GM12878 (cell line): ENCODE data around the gene AP5B1. TPM values are rescaled to one million over a fixed set of nuclear protein-coding genes. Genes with fewer than 3 reads are reported as not detected.
A peak's percentile ranks its signal among the peaks of the same experiment; 100 is the strongest.

Experiments
- CBX5 ChIP-seq: sonication (generic); IDR thresholded peaks from 2 replicates; pipeline ENCODE4 v1.6.1; 2016; ENCODE audit warnings: low read depth, moderate library complexity, mild to moderate bottlenecking, inconsistent platforms
- CHD2 ChIP-seq: IDR thresholded peaks from 2 replicates; pipeline ENCODE4 v1.6.1; 2011; ENCODE audit warnings: low read depth, low read length, improper control_type of control experiment, borderline replicate concordance
- CREM ChIP-seq: IDR thresholded peaks from 2 replicates; pipeline ENCODE4 v1.6.1; 2014; ENCODE audit warnings: antibody characterized with exemption, low read depth
- HDAC2 ChIP-seq: fragments of 200-600 bp; sonication (generic); IDR thresholded peaks from 2 replicates; pipeline ENCODE4 v1.6.1; 2017
- LARP7 ChIP-seq: fragments of 450-650 bp; IDR thresholded peaks from 2 replicates; pipeline ENCODE4 v1.6.1; 2017; ENCODE audit warnings: mild to moderate bottlenecking
- NFYA ChIP-seq: IDR thresholded peaks from 2 replicates; pipeline ENCODE4 v1.6.1; 2011; ENCODE audit warnings: low read depth, mild to moderate bottlenecking, low read length, improper control_type of control experiment, borderline replicate concordance
- NR2F1 ChIP-seq: fragments of 450-650 bp; conservative IDR thresholded peaks from 2 replicates; pipeline ENCODE4 v1.6.1; 2017; ENCODE audit warnings: mild to moderate bottlenecking
- POLR2A ChIP-seq: IDR thresholded peaks from 2 replicates; pipeline ENCODE4 v1.6.1; 2011; ENCODE audit warnings: low read depth, mild to moderate bottlenecking, low read length
- RAD21 ChIP-seq: IDR thresholded peaks from 2 replicates; pipeline ENCODE4 v1.6.1; 2011; ENCODE audit warnings: mild to moderate bottlenecking, low read depth, low read length, moderate library complexity; ENCODE audit not compliant: insufficient read depth
- RB1 ChIP-seq: fragments of 450-650 bp; formaldehyde crosslinking; IDR thresholded peaks from 2 replicates; pipeline ENCODE4 v1.6.1; 2017; ENCODE audit warnings: mild to moderate bottlenecking, borderline replicate concordance
- RBBP5 ChIP-seq: fragments of 200-600 bp; sonication (generic); conservative IDR thresholded peaks from 2 replicates; pipeline ENCODE4 v1.6.1; 2016
- SIN3A ChIP-seq: IDR thresholded peaks from 2 replicates; pipeline ENCODE4 v1.6.1; 2012; ENCODE audit warnings: low read depth, low read length, improper control_type of control experiment
- SMARCA5 ChIP-seq: fragments of 450-650 bp; IDR thresholded peaks from 2 replicates; pipeline ENCODE4 v1.6.1; 2017; ENCODE audit warnings: mild to moderate bottlenecking
- SMC3 ChIP-seq: IDR thresholded peaks from 2 replicates; pipeline ENCODE4 v1.6.1; 2011; ENCODE audit warnings: low read length, improper control_type of control experiment, borderline replicate concordance
- SUPT20H ChIP-seq: IDR thresholded peaks from 2 replicates; pipeline ENCODE4 v1.6.1; 2011; ENCODE audit warnings: low read depth, mild to moderate bottlenecking, low read length, moderate library complexity, borderline replicate concordance; ENCODE audit not compliant: control insufficient read depth
- TBL1XR1 ChIP-seq: IDR thresholded peaks from 2 replicates; pipeline ENCODE4 v1.6.1; 2012; ENCODE audit warnings: low read depth, low read length, improper control_type of control experiment
- YY1 ChIP-seq: IDR thresholded peaks from 2 replicates; pipeline ENCODE4 v1.6.1; 2011; ENCODE audit warnings: low read depth, mild to moderate bottlenecking, low read length
- ZNF217 ChIP-seq: fragments of 450-650 bp; IDR thresholded peaks from 2 replicates; pipeline ENCODE4 v1.6.1; 2017; ENCODE audit warnings: antibody characterized with exemption, mild to moderate bottlenecking
- ZSCAN29 ChIP-seq: fragments of 450-650 bp; IDR thresholded peaks from 2 replicates; pipeline ENCODE4 v1.6.1; 2017; ENCODE audit warnings: mild to moderate bottlenecking, moderate library complexity
- polyA plus RNA-seq, 11 experiments: library from polyadenylated mRNA; depleted of rRNA in 4 of 11; unstranded in 6 of 11; stranded (reverse) in 5 of 11; fragments of >200 nt; fragmentation: Nextera tagmentation in 4 of 11; fragmentation: Illumina TruSeq in 1 of 11; extraction: Ambion mirVana in 4 of 11; extraction: Trizol in 1 of 11; gene quantifications; 1 replicate in 1 of 11; 2 replicates in 10 of 11; pipeline versions ENCODE4 v1.2.1 to v1.2.3, GENCODE V29; 2011 to 2016; ENCODE audit warnings: inconsistent platforms in 2 of 11, missing spikeins in 2 of 11, low read depth in 1 of 11
- total RNA-seq, 4 experiments: library from RNA; depleted of rRNA in 3 of 4; stranded (reverse); fragments of >200 nt in 3 of 4; fragmentation: Illumina TruSeq in 1 of 4; extraction: Trizol in 1 of 4; gene quantifications; 2 replicates each; pipeline versions ENCODE4 v1.2.1 to v1.2.3, GENCODE V29; 2013 to 2021
- TF ChIP-seq, protein P1 (sequence below): fragments of 450-650 bp; formaldehyde crosslinking; IDR thresholded peaks from 2 replicates; pipeline ENCODE4 v1.4.0; 2022; ENCODE audit warnings: mild to moderate bottlenecking, moderate library complexity

Gene AP5B1
- total and polyA plus RNA-seq, 10 of the 15 experiments (the other 5 are each of a cell fraction or from before 2014, with no cell fraction given), result 0.47 to 13.1 (median 4.8) TPM

- TF ChIP-seq YY1 (peak; percentile 87), POLR2A (peak; percentile 65), RB1 (peak; percentile 91; the same call in 1 of the 2 replicates), RBBP5 (no peak), SMARCA5 (peak; percentile 99), SUPT20H (no peak), NFYA (no peak), LARP7 (peak; percentile 82; the same call in 1 of the 2 replicates), HDAC2 (no peak), SMC3 (peak; percentile 91), SIN3A (peak; percentile 89), ZSCAN29 (0 out of 2 replicates have a peak, but pooled peaks have one; percentile 28), CREM (0 out of 2 replicates have a peak, but pooled peaks have one; percentile 21), NR2F1 (peak; percentile 42), RAD21 (peak; percentile 76), ZNF217 (0 out of 2 replicates have a peak, but pooled peaks have one; percentile 37), CHD2 (no peak; the same call in 1 of the 2 replicates), TBL1XR1 (peak; percentile 56; the same call in 1 of the 2 replicates), CBX5 (0 out of 2 replicates have a peak, but pooled peaks have one; percentile 49)
- TF ChIP-seq, protein P1, sequence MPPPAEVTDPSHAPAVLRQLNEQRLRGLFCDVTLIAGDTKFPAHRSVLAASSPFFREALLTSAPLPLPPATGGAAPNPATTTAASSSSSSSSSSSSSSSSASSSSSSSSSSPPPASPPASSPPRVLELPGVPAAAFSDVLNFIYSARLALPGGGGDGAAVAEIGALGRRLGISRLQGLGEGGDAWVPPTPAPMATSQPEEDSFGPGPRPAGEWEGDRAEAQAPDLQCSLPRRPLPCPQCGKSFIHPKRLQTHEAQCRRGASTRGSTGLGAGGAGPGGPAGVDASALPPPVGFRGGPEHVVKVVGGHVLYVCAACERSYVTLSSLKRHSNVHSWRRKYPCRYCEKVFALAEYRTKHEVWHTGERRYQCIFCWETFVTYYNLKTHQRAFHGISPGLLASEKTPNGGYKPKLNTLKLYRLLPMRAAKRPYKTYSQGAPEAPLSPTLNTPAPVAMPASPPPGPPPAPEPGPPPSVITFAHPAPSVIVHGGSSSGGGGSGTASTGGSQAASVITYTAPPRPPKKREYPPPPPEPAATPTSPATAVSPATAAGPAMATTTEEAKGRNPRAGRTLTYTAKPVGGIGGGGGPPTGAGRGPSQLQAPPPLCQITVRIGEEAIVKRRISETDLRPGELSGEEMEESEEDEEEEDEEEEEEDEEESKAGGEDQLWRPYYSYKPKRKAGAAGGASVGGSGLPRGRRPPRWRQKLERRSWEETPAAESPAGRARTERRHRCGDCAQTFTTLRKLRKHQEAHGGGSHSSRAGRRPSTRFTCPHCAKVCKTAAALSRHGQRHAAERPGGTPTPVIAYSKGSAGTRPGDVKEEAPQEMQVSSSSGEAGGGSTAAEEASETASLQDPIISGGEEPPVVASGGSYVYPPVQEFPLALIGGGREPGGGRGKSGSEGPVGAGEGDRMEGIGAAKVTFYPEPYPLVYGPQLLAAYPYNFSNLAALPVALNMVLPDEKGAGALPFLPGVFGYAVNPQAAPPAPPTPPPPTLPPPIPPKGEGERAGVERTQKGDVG (CRISPR knock-in tag), result no peak
Observed at GRCh38 chr11:65779919-65780769, 632 bp downstream of the AP5B1 start (continued).
